ENCODE data around the gene DNAAF6. TPM values are rescaled to one million over a fixed set of nuclear protein-coding genes. Genes with fewer than 3 reads are reported as not detected.

The DNAAF6 gene
- total RNA-seq: not detected in 2 replicates

DNA sequence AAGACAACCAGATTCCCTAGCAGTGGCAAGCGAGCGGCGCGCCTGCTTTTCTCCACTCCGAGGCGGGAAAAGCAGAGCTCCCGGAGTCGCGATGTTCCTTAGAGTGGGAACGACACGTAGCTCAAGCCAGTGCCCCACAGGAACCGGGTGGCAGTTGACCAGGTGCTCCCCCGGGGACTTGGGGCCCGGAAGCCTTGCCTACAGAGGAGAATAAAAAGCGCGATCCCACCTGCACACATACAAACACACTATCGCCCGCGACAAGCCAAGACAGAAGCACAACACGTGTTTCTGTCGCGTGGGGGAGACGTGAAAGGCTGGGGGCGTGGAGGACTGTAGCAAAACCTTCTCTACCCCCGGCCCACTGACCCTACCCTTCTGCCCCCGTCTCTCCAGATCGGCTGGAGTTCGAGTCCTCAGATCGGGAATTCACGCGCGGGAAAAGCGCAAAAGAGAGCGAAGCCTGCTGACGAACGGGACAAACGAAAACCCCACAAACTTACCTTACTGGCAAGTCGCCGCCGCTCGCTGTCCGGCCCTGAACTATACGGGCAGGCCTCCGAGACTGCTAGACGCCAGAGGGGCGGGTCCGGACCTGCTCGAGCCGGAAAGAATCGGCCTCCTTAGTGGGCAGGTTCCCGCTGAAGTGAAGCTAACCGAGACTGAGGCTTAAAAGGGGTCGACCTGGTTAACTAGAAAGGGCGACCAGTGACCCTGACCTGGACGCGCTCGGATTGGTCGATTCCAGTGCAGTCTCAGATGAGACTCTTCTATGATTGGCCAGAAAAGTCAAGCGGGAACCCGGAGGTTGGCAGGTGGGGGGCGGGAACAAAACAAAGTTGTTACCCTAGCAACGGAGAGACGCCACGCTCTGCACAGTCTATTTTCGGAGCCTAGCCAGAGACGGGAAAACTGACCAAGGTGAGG is at the start of gene DNAAF6, which contains the start of gene NUP62CL:
DNAAF6 (plus strand) TSS at position 842 of the 927 bp plus-strand sequence. CDS start 6,265 bp downstream, outside the sequence.
NUP62CL (minus strand) TSS at position 664 of the 927 bp plus-strand sequence. CDS start 31,287 bp downstream, outside the sequence.

Other genes with a start within 250 kb of the DNAAF6 start
- 31.8 and 33.8 TPM in 2 replicates for gene MORC4, start 206.4 kb upstream of the DNAAF6 start, total RNA-seq
- 11.5 and 13.9 TPM in 2 replicates for gene RBM41, start 87.8 kb upstream of the DNAAF6 start, total RNA-seq
- not detected in 2 replicates for gene NUP62CL, start 178 bp upstream of the DNAAF6 start, total RNA-seq
- gene FRMPD3, start 243.0 kb downstream of the DNAAF6 start, total RNA-seq: not detected in 2 replicates

Data from aortic smooth muscle cell (primary cell).